ENCODE measurements around the gene LSMEM2. TPM values are rescaled to one million over a fixed set of nuclear protein-coding genes. Genes with fewer than 3 reads are reported as not detected.
"Not testable (repeated sequence)": the region's sequence is repeated elsewhere in the genome, so short reads cannot be mapped to it uniquely, and the experiment has no call there.

Gene LSMEM2
- total RNA-seq, 1 donor from 2014 or later: 29.8 TPM

GRCh38 chr3:50272911-50273688 is 5.8 kb upstream of the LSMEM2 start:
- ATAC-seq (peak; percentile 76), DNase-seq (ENCODE audit: missing footprints) (peak; percentile 96)
- intact Hi-C loops (cut with DNase I): loop anchor here (1.0 to 5.0 kb wide), 3 partner anchors 46 to 151 kb away; no protein-coding TSS in a partner anchor

- intact Hi-C loops (cut with DNase I): loop anchor here (1.0 to 5.0 kb wide), 4 partner anchors 46 to 151 kb away; no protein-coding TSS in a partner anchor
- ATAC-seq: no peak
- no peak for DNase-seq (ENCODE audit: missing footprints)
Measured at GRCh38 chr3:50273689-50274065, 5.2 kb upstream of the LSMEM2 start.

GRCh38 chr3:50274371-50275104 is 4.3 kb upstream of the LSMEM2 start:
- intact Hi-C loops (cut with DNase I): loop anchor here (2.0 to 5.0 kb wide), 2 partner anchors 50 to 152 kb away; no protein-coding TSS in a partner anchor
- ATAC-seq (peak; percentile 33), DNase-seq (ENCODE audit: missing footprints) (no peak)

GRCh38 chr3:50275141-50275995 is 3.5 kb upstream of the LSMEM2 start:
- intact Hi-C loops (cut with DNase I): loop anchor here (2.0 kb wide), 1 partner anchor 49 kb away; no protein-coding TSS in a partner anchor
- DNase-seq (ENCODE audit: missing footprints): no peak
- no peak for ATAC-seq

GRCh38 chr3:50275996-50276761 is 2.7 kb upstream of the LSMEM2 start:
- no peak for ATAC-seq
- intact Hi-C loops (cut with DNase I): loop anchor here (2.0 kb wide), 1 partner anchor 49 kb away; no protein-coding TSS in a partner anchor

GRCh38 chr3:50276762-50277101 is 2.2 kb upstream of the LSMEM2 start:
- ATAC-seq (no peak), DNase-seq (ENCODE audit: missing footprints) (no peak)
- intact Hi-C loops (cut with DNase I): no loop called here

More at GRCh38 chr3:50275996-50276761, 2.7 kb upstream of the LSMEM2 start:
- DNase-seq (ENCODE audit: missing footprints): no peak

GRCh38 chr3:50278123-50278879 is 586 bp upstream of the LSMEM2 start:
- ATAC-seq: no peak
- DNase-seq (ENCODE audit: missing footprints): no peak
- intact Hi-C loops (cut with DNase I): no loop called here

- no peak for DNase-seq (ENCODE audit: missing footprints)
- peak; percentile 12 for ATAC-seq
- intact Hi-C loops (cut with DNase I): no loop called here
Measured at GRCh38 chr3:50279255-50280016, 549 bp downstream of the LSMEM2 start.

- intact Hi-C loops (cut with DNase I); DNase-seq (ENCODE audit: missing footprints); ATAC-seq: not testable (repeated sequence)
Measured at GRCh38 chr3:50284121-50284520, 5.2 kb downstream of the LSMEM2 start.

GRCh38 chr3:50286322-50287227 is 7.7 kb downstream of the LSMEM2 start:
- no peak for DNase-seq (ENCODE audit: missing footprints)

GRCh38 chr3:50287262-50287661 is 8.4 kb downstream of the LSMEM2 start:
- DNase-seq (ENCODE audit: missing footprints) (peak; percentile 83), ATAC-seq (peak; percentile 68)
- intact Hi-C loops (cut with DNase I): loop anchor here (5.0 kb wide), 1 partner anchor 565 kb away; the partner anchor contains the start of gene GMPPB

More at GRCh38 chr3:50286322-50287227, 7.7 kb downstream of the LSMEM2 start:
- ATAC-seq: no peak
- intact Hi-C loops (cut with DNase I): loop anchor here (5.0 kb wide), 1 partner anchor 564 kb away; the partner anchor contains the start of gene GMPPB

GRCh38 chr3:50288387-50289007 is 9.6 kb downstream of the LSMEM2 start:
- ATAC-seq (no peak), DNase-seq (ENCODE audit: missing footprints) (no peak)
- intact Hi-C loops (cut with DNase I): loop anchor here (5.0 kb wide), 1 partner anchor 566 kb away; the partner anchor contains the start of gene GMPPB

GRCh38 chr3:50289130-50289529 is 10.2 kb downstream of the LSMEM2 start:
- DNase-seq (ENCODE audit: missing footprints) (no peak), ATAC-seq (no peak)
- intact Hi-C loops (cut with DNase I): loop anchor here (5.0 kb wide), 1 partner anchor 567 kb away; the partner anchor contains the start of gene GMPPB

GRCh38 chr3:50290161-50290641 is 11.3 kb downstream of the LSMEM2 start:
- ATAC-seq (no peak), DNase-seq (ENCODE audit: missing footprints) (no peak)
- intact Hi-C loops (cut with DNase I): no loop called here
